MM.1S (cell line): ENCODE results near the gene UBE2D2.

Source experiments
- EZH2 ChIP-seq: fragments of 300-600 bp; sonication (generic); optimal IDR thresholded peaks from 2 replicates; pipeline ENCODE3; 2017; ENCODE audit warnings: low read depth, mild to moderate bottlenecking, antibody characterized with exemption, low read length, mixed read lengths
- EZH2phosphoT487 ChIP-seq: fragments of 300-600 bp; sonication (generic); IDR thresholded peaks from 2 replicates; pipeline ENCODE4 v1.6.1; 2018; ENCODE audit warnings: antibody characterized with exemption, low read length
- TF ChIP-seq, protein P1 (sequence below): fragments of 300-600 bp; sonication (generic); IDR thresholded peaks from 2 replicates; pipeline ENCODE4 v1.5.1; 2016; ENCODE audit warnings: antibody characterized with exemption, low read length, mixed read lengths

- TF ChIP-seq, protein P1, sequence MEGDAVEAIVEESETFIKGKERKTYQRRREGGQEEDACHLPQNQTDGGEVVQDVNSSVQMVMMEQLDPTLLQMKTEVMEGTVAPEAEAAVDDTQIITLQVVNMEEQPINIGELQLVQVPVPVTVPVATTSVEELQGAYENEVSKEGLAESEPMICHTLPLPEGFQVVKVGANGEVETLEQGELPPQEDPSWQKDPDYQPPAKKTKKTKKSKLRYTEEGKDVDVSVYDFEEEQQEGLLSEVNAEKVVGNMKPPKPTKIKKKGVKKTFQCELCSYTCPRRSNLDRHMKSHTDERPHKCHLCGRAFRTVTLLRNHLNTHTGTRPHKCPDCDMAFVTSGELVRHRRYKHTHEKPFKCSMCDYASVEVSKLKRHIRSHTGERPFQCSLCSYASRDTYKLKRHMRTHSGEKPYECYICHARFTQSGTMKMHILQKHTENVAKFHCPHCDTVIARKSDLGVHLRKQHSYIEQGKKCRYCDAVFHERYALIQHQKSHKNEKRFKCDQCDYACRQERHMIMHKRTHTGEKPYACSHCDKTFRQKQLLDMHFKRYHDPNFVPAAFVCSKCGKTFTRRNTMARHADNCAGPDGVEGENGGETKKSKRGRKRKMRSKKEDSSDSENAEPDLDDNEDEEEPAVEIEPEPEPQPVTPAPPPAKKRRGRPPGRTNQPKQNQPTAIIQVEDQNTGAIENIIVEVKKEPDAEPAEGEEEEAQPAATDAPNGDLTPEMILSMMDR: no peak
- TF ChIP-seq EZH2phosphoT487 (no peak), EZH2 (no peak)
These were observed 37.3 kb upstream of the UBE2D2 start for GRCh38 chr5:139523635-139524445.
